Head of caudate nucleus (tissue), 42 donors: Measurements from ENCODE around the gene NT5DC2.
A peak's percentile ranks its signal among the peaks of the same experiment; 100 is the strongest.
"Not testable (repeated sequence)": the region's sequence is repeated elsewhere in the genome, so short reads cannot be mapped to it uniquely, and the experiment has no call there.

Experiments
- DNase-seq, 42 donors: peaks; one replicate each; pipeline versions ENCODE4 v3.0.0 to v3.0.0-alpha.2; 2020 to 2021; ENCODE audit warnings: mixed read lengths in 7 of 42
- intact Hi-C: fragments of 100-400 bp; cut with DNase I; formaldehyde crosslinking; loops from one replicate; pipeline ENCODE4 v1.15.0; 2022

NT5DC2 gene

DNA sequence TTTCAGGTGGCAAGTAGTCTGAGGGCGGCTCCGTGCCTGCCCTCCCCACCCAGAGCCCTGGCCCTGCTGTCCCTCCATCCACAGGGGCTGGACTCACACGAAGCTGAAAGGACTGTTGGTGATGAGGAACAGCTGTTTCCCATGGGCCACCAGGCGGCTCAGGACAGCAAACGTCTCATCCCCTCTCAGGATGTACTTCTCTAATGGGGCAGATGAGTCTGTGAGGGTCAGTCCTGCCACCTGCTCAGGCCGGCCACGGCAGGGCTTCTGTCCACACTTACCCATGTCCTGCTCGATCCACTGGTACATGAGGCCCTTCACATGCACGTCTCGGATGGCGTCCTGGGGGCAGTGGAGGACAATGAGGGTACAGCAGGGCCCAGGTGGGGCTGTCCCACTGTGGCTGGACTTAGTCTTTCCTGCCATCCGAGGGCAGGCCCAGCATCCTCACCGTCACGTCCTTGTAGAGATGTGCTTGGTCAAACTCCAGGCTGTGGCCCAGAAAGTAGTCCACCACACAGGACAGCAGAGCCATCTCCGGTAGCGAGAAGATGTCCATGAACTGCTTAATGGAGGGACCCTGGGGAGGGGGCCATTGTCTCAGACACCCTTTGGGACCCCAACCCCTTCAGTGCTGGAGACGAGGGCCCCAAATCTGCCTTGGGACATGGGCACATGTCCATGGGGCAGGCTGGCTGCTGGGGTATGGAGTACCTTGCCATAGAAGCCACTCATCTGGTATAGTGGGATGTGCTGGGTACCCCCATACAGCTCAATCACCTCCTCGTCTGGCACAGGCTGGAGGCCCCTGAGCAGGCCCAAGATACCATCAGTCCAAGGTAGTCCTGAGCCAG, 5.7 kb downstream of the NT5DC2 start:
- peak in 2 of 42 donors; percentile 2 to 15 for DNase-seq
- intact Hi-C loops = no loop called here

DNA sequence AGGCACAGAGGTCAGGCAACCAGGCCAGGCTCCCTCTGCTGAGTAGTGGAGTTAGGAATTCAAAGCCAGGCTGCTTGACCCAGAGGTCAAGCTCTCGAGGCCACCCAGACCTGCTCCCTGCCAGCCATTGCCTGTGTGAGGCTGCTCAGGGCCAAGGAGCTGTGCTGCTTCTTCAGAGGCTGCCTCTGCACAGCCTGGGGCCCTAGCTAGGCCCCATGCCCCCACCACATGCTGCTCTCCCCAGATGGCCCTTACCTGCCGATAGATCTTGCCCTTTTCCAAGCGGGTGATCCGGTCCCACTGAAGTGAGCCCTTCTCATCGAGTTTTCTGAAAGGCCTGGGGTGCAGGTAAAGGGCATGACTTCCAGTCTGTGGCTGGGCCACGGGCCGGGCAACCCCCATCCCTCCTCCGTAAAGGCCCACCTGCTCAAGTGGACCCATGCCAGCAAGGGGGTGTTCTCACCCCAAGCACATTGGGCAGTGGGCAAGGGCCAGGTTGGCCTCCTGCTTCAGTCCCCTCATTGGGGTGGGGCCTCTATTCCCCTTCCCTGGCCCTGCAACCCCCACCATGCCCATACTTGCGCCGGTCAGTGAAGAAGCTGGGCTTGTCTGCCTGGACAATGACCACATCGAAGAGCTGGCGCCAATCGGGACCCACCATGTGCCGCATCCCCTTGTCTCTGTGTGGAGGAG, 6.5 kb downstream of the NT5DC2 start:
- DNase-seq = peak in 3 of 42 donors; percentile 2 to 27 (median 3)
- intact Hi-C loops = no loop called here

DNA sequence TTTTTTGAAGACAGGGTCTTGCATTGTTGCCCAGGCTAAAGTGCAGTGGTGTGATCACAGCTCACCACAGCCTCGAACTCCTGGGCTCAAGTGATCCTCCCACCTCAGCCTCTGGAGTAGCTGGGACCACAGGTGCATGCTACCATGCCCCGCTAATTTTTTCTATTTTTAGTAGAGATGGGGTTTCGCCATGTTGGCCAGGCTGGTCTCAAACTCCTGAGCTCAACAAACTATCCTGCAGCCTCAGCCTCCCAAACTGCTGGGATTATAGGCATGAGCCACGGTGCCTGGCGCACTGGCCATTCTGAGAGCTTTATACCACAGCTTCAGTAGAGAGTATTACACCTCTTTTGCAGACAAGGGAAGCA, 7.0 kb downstream of the NT5DC2 start:
- DNase-seq, intact Hi-C loops: not testable (repeated sequence)

GRCh38 chr3:52525680-52526561, 7.7 kb downstream of the NT5DC2 start:
- DNase-seq = no peak

GRCh38 chr3:52524752-52525679, 8.6 kb downstream of the NT5DC2 start:
- peak in 4 of 42 donors; percentile 29 to 42 (median 30) for DNase-seq
- intact Hi-C loops = no loop called here

More at GRCh38 chr3:52525680-52526561, 7.7 kb downstream of the NT5DC2 start:
- intact Hi-C loops = no loop called here

DNA sequence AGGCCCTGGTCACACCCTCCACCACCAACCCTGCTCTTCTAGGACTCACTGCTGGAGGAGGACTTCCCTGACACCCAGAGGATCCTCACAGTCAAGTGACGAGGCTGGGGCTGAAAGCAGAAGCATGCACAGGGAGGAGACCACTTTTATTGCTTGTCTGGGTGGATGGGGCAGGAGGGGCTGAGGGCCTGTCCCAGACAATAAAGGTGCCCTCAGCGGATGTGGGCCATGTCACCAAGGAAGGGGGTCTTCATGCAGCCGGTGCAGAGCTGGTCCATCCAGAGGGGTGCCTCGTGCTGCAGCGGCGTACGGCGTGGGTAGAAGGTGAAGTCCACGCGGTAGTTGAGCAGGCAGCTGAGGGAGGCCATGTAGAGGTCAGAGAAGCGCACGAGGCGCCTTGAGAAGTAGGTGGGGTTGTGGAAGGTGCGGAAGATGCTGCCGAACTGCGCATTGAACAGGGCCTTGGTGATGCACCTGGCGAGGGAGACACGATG, 9.4 kb downstream of the NT5DC2 start:
- no peak for DNase-seq
- intact Hi-C loops = no loop called here

DNA sequence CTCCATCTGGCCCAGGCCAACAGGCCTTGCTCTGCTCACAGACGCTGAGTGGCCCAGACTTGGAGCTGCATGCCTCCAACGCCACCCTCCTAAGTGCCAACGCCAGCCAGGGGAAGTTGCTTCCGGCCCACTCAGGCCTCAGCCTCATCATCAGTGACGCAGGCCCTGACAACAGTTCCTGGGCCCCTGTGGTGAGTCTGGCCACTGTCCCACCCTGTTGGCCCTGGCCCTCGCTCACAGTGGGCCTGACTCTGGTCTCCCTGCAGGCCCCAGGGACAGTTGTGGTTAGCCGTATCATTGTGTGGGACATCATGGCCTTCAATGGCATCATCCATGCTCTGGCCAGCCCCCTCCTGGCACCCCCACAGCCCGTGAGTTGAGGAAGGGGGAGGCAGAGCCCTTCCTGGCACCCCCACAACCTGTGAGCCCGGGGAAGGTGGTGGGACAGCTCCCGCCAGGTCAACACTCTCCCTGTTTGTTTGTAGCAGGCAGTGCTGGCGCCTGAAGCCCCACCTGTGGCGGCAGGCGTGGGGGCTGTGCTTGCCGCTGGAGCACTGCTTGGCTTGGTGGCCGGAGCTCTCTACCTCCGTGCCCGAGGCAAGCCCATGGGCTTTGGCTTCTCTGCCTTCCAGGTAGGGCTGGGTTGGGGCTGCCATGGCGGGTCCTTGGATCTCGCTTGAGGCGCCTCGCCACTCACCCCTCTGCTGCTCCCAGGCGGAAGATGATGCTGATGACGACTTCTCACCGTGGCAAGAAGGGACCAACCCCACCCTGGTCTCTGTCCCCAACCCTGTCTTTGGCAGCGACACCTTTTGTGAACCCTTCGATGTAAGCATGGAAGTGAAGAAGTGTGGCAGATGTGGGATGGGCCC, 10.0 kb downstream of the NT5DC2 start:
- intact Hi-C loops = no loop called here
- DNase-seq = no peak

DNA sequence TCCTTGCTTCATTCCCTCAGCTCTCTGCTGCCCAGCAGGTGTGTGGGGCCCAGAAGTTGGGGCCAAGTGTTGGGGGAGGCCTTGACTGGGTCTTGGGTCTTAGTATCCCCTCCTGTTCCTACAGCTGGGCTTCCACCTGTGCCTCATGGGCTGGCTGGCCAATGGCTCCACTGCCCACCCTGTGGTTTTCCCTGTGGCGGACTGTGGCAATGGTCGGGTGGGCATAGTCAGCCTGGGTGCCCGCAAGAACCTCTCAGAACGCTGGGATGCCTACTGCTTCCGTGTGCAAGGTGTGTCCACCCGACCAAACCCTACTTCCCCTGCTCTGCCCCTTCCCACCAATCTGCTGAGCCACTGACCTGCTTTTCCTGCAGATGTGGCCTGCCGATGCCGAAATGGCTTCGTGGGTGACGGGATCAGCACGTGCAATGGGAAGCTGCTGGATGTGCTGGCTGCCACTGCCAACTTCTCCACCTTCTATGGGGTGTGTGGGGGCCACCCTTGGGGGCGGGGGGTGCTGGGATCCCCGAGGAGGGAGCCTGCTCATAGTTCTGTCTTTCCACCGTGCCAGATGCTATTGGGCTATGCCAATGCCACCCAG, 10.9 kb downstream of the NT5DC2 start:
- DNase-seq = no peak
- intact Hi-C loops = no loop called here

DNA sequence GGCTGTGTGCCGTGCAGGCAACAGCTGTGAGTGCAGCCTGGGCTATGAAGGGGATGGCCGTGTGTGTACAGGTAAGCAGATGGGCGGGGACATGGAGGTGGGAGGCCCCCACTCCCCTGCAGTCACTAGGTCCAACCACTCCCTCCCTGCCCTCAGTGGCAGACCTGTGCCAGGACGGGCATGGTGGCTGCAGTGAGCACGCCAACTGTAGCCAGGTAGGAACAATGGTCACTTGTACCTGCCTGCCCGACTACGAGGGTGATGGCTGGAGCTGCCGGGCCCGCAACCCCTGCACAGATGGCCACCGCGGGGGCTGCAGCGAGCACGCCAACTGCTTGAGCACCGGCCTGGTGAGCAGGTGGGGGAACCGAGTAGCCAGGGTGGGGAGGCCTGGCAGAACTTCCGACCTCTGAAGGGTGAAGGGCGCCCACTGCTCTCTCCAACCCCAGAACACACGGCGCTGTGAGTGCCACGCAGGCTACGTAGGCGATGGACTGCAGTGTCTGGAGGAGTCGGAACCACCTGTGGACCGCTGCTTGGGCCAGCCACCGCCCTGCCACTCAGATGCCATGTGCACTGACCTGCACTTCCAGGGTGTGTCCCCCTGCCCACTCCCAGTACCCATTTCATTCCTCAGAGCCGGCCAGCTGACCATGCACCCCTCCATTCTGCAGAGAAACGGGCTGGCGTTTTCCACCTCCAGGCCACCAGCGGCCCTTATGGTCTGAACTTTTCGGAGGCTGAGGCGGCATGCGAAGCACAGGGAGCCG, 11.6 kb downstream of the NT5DC2 start:
- intact Hi-C loops = no loop called here
- no peak for DNase-seq

- no peak for DNase-seq
- intact Hi-C loops = no loop called here
These were observed 12.2 kb downstream of the NT5DC2 start for GRCh38 chr3:52521488-52521824.

- DNase-seq = no peak
- intact Hi-C loops = no loop called here
These were observed 12.8 kb downstream of the NT5DC2 start for GRCh38 chr3:52520716-52521487.

DNA sequence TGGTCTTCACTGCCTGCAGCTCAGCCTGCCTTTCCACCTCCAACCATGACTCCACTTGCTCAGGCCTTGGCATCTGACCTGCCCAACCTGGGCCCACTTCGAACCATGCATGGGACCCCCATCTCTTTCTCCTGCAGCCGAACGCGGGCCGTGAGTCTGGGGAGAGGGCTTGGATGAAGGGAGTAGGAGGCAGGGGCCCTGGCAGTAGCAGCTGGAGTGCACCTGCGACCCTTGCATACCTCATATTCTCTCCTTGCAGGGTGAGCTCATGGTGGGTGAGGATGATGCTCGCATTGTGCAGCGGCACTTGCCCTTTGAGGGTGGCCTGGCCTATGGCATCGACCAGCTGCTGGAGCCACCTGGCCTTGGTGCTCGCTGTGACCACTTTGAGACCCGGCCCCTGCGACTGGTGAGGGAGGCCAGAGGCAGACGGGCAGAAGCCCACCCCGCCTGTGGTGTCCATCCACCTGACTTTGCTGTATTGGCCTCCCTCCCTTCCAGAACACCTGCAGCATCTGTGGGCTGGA, 13.5 kb downstream of the NT5DC2 start:
- DNase-seq = no peak
- intact Hi-C loops = no loop called here

- intact Hi-C loops = no loop called here
- DNase-seq = no peak
These were observed 14.1 kb downstream of the NT5DC2 start for GRCh38 chr3:52519445-52520140.

DNA sequence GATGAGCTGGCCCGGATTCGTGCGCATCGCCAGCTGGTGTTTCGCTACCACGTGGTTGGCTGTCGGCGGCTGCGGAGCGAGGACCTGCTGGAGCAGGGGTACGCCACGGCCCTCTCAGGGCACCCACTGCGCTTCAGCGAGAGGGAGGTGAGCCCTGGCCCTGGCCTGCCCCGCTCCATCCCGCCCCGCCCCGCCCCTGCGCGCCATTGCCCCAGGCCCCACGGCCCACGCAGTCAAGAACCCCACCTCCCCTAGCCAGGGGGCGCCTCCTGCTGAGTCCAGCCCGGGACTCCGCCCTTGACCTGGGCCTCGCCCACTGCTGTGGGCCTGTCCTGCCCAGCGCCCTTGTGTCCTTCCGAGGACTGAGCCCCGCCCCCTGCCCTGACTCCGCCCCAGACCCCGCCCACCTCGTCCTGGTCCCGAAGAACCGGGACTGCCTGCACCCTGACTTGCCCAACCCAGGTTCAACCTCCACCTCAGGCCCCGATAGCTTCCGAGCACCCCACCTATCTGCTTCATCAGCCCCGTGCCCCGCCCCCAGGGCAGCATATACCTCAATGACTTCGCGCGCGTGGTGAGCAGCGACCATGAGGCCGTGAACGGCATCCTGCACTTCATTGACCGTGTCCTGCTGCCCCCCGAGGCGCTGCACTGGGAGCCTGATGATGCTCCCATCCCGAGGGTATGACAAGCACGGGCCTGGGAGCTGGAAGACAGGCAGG, 14.8 kb downstream of the NT5DC2 start:
- intact Hi-C loops = no loop called here
- DNase-seq = no peak
